ENCODE results near the gene ZBTB21.

GRCh38 chr21:42036313-42036712 lies 26.2 kb upstream of the ZBTB21 start:
- TF ChIP-seq POLR2A (IDR thresholded peaks at IDR 0.05) (no peak), CTCF (IDR thresholded peaks at IDR 0.05) (no peak)

Data from thyroid gland (tissue), 4 donors.